ENCODE data around the gene SHB. TPM values are rescaled to one million over a fixed set of nuclear protein-coding genes. Genes with fewer than 3 reads are reported as not detected.

SHB gene
- total and polyA plus RNA-seq, 2 of the 8 experiments (the other 6 are each of a cell fraction or from before 2014, with no cell fraction given): 4.1 to 12.6 TPM

GRCh38 chr9:38043931-38044623 lies 24.9 kb downstream of the SHB start (continued):
- TF ChIP-seq, protein P1, sequence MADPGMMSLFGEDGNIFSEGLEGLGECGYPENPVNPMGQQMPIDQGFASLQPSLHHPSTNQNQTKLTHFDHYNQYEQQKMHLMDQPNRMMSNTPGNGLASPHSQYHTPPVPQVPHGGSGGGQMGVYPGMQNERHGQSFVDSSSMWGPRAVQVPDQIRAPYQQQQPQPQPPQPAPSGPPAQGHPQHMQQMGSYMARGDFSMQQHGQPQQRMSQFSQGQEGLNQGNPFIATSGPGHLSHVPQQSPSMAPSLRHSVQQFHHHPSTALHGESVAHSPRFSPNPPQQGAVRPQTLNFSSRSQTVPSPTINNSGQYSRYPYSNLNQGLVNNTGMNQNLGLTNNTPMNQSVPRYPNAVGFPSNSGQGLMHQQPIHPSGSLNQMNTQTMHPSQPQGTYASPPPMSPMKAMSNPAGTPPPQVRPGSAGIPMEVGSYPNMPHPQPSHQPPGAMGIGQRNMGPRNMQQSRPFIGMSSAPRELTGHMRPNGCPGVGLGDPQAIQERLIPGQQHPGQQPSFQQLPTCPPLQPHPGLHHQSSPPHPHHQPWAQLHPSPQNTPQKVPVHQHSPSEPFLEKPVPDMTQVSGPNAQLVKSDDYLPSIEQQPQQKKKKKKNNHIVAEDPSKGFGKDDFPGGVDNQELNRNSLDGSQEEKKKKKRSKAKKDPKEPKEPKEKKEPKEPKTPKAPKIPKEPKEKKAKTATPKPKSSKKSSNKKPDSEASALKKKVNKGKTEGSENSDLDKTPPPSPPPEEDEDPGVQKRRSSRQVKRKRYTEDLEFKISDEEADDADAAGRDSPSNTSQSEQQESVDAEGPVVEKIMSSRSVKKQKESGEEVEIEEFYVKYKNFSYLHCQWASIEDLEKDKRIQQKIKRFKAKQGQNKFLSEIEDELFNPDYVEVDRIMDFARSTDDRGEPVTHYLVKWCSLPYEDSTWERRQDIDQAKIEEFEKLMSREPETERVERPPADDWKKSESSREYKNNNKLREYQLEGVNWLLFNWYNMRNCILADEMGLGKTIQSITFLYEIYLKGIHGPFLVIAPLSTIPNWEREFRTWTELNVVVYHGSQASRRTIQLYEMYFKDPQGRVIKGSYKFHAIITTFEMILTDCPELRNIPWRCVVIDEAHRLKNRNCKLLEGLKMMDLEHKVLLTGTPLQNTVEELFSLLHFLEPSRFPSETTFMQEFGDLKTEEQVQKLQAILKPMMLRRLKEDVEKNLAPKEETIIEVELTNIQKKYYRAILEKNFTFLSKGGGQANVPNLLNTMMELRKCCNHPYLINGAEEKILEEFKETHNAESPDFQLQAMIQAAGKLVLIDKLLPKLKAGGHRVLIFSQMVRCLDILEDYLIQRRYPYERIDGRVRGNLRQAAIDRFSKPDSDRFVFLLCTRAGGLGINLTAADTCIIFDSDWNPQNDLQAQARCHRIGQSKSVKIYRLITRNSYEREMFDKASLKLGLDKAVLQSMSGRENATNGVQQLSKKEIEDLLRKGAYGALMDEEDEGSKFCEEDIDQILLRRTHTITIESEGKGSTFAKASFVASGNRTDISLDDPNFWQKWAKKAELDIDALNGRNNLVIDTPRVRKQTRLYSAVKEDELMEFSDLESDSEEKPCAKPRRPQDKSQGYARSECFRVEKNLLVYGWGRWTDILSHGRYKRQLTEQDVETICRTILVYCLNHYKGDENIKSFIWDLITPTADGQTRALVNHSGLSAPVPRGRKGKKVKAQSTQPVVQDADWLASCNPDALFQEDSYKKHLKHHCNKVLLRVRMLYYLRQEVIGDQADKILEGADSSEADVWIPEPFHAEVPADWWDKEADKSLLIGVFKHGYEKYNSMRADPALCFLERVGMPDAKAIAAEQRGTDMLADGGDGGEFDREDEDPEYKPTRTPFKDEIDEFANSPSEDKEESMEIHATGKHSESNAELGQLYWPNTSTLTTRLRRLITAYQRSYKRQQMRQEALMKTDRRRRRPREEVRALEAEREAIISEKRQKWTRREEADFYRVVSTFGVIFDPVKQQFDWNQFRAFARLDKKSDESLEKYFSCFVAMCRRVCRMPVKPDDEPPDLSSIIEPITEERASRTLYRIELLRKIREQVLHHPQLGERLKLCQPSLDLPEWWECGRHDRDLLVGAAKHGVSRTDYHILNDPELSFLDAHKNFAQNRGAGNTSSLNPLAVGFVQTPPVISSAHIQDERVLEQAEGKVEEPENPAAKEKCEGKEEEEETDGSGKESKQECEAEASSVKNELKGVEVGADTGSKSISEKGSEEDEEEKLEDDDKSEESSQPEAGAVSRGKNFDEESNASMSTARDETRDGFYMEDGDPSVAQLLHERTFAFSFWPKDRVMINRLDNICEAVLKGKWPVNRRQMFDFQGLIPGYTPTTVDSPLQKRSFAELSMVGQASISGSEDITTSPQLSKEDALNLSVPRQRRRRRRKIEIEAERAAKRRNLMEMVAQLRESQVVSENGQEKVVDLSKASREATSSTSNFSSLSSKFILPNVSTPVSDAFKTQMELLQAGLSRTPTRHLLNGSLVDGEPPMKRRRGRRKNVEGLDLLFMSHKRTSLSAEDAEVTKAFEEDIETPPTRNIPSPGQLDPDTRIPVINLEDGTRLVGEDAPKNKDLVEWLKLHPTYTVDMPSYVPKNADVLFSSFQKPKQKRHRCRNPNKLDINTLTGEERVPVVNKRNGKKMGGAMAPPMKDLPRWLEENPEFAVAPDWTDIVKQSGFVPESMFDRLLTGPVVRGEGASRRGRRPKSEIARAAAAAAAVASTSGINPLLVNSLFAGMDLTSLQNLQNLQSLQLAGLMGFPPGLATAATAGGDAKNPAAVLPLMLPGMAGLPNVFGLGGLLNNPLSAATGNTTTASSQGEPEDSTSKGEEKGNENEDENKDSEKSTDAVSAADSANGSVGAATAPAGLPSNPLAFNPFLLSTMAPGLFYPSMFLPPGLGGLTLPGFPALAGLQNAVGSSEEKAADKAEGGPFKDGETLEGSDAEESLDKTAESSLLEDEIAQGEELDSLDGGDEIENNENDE (IDR thresholded peaks at IDR 0.05; ENCODE audit: insufficient replicate concordance, low read length): no peak
- TF ChIP-seq GABPA (IDR thresholded peaks at IDR 0.05; ENCODE audit: borderline replicate concordance, insufficient read depth, low read length) (no peak), RBBP5 (IDR thresholded peaks at IDR 0.05; ENCODE audit: borderline replicate concordance, low read depth, low read length) (no peak), CHD1 (IDR thresholded peaks at IDR 0.05; ENCODE audit: low read depth, low read length) (no peak), POLR2AphosphoS5 (IDR thresholded peaks at IDR 0.05; ENCODE audit: low read depth, low read length) (no peak), NRF1 (IDR thresholded peaks at IDR 0.05; ENCODE audit: low read depth, low read length) (no peak), TBP (IDR thresholded peaks at IDR 0.05; ENCODE audit: low read depth, low read length) (no peak), HDAC6 (IDR thresholded peaks at IDR 0.05; ENCODE audit: low read depth, low read length) (no peak)
- TF ChIP-seq, protein P2, sequence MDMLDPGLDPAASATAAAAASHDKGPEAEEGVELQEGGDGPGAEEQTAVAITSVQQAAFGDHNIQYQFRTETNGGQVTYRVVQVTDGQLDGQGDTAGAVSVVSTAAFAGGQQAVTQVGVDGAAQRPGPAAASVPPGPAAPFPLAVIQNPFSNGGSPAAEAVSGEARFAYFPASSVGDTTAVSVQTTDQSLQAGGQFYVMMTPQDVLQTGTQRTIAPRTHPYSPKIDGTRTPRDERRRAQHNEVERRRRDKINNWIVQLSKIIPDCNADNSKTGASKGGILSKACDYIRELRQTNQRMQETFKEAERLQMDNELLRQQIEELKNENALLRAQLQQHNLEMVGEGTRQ (IDR thresholded peaks at IDR 0.05; ENCODE audit: low read length): no peak
